Cardiac septum (tissue), 1 donor: ENCODE data around the gene NOD2. TPM values are rescaled to one million over a fixed set of nuclear protein-coding genes. Genes with fewer than 3 reads are reported as not detected.

Experiments
- DNase-seq: peaks from one replicate; pipeline ENCODE4 v3.0.0-alpha.2; 2020; ENCODE audit warnings: low spot score
- intact Hi-C: fragments of 100-400 bp; cut with DNase I; formaldehyde crosslinking; loops from one replicate; pipeline ENCODE4 v1.14.0; 2022
- total RNA-seq: library from RNA; stranded (reverse); fragmentation: NEBNext Ultra II Directional; extraction: Animal tissue kit (Norgen Biotek cat#: 25700); gene quantifications from one replicate; pipeline ENCODE4 v1.2.1, GENCODE V29; 2021
- donor health status: DM: no; HTN: no; CAD: no.

Gene NOD2
- total RNA-seq, 1 donor from 2014 or later = 0.40 TPM

GRCh38 chr16:50733468-50733867 is 40.1 kb downstream of the NOD2 start:
- intact Hi-C loops = no loop called here

GRCh38 chr16:50735629-50736122 is 42.3 kb downstream of the NOD2 start:
- intact Hi-C loops = no loop called here
- no peak for DNase-seq

More at GRCh38 chr16:50733468-50733867, 40.1 kb downstream of the NOD2 start:
- DNase-seq = no peak

GRCh38 chr16:50736448-50736847 is 43.0 kb downstream of the NOD2 start:
- DNase-seq = no peak

DNA sequence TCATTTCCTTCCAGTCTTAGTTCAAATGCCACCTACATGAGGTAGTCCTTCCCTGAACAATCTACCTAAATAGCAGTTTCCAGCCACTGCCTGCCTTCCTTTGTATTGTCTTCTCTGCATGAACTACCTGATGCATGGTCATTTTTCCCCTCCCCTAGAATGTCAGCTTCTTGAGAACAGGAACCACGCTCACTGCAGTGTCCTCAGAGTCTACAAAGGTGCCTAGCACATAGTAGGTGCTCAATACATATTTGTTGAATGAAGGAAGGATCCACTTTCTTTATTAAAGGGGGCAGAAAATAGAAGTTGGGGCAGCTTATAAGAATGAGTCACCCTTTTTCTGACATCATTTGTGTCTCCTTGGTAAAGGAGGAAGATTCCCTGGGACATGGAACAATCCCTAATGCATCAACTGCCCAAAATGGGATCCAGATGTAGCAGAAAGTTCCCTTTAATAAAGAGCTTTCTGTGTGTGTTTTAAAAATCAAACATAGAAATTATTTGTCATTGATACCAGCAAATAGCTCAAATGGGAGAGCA is 44.1 kb downstream of the NOD2 start:
- intact Hi-C loops = no loop called here
- DNase-seq = no peak

More at GRCh38 chr16:50736448-50736847, 43.0 kb downstream of the NOD2 start:
- intact Hi-C loops = no loop called here

DNA sequence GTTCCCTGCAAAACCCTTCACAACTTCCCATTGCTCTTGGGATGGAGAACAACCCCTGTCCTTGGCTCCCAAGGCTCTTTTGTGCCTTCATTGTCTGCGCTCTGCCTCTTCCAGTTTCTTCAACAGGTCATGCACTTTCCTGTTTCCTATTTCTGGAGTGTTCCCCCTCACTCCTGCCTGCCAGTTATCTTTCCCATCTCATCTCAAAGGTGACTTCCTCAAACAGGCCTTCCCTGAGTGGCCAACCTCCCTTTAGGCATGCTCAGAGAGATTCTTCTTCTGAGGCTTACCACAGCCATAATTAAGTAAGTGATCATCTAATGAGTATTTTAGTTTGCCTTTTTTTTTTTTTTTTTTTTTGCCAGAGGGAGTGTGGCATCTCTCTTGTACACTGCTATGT is 45.6 kb downstream of the NOD2 start:
- intact Hi-C loops = no loop called here
- no peak for DNase-seq

GRCh38 chr16:50740736-50741135 is 47.3 kb downstream of the NOD2 start:
- intact Hi-C loops = loop anchor here (5.0 to 10.0 kb wide), 3 partner anchors 67 to 376 kb away; partner anchors contain the start of gene BRD7
- DNase-seq = no peak

DNA sequence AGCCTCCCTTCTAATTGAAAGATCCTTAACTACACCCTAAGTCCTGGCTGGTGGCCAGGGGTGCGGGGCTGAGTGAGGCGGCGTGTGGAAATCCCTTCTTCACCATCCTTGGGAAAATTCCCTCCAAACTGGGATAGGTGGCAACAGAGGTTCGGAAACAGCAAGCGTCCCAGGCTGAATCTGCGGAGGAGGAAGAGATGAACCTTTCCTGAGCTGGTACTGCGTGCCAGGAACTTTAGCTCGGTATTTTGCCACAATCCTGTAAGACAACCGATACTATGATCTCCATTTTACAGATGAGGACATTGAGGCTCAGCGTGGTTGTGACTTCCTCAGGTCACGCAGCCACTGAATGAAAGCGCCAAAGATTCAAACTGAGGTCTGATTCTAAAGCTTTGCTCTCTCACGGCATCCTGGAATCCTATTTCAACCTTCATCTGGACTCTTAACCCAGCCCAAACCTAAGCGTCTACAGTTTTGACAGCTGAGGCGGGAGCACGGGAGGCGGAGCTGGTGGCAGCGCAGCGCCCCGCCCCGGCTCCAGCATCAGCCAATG is 47.9 kb downstream of the NOD2 start:
- intact Hi-C loops = loop anchor here (5.0 to 10.0 kb wide), 3 partner anchors 66 to 377 kb away; partner anchors contain the start of gene BRD7
- DNase-seq = no peak

- intact Hi-C loops = loop anchor here (5.0 to 10.0 kb wide), 3 partner anchors 65 to 377 kb away; partner anchors contain the start of gene BRD7
- peak; percentile 100 for DNase-seq
These were observed 48.6 kb downstream of the NOD2 start, which contains the start of gene CYLD for GRCh38 chr16:50741781-50742575. CYLD (plus strand) TSS chr16:50742086; CDS start chr16:50749699, 7,613 bp downstream.

DNA sequence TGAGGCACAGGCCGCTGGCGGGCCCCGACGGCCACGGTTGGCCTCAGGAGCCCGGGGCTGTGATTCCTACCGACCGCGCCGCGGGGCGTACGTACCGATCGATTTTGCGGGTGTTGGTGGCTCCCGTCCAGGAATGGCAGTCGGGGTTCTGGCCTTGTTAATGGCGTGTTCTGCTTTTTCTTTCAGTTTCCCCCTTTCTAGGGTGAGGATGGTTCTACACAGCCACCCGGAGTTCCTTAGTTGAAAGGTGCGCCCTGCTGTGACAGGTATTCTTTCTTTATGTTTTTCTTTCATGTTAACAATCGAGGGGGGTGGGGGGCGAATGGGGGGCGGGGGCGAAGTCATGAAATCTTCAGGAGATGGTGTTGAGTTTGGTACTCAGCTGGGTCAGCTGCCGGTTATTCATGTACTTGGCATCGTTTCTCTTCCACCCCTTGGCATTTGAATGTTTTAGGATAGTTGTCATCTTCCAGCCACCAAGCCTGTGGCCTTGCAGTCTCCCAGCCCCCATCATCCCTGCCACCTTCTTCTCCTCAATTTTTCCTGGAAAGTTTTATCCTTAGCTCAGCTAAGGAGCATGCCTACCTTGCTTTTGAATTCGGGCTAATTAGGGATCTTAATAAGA is 49.3 kb downstream of the NOD2 start:
- intact Hi-C loops = loop anchor here (5.0 to 10.0 kb wide), 3 partner anchors 65 to 378 kb away; partner anchors contain the start of gene BRD7

GRCh38 chr16:50743581-50744225 is 50.3 kb downstream of the NOD2 start:
- DNase-seq = no peak
- intact Hi-C loops = loop anchor here (5.0 to 10.0 kb wide), 3 partner anchors 64 to 379 kb away; partner anchors contain the start of gene BRD7

More for the DNA sequence above, 49.3 kb downstream of the NOD2 start:
- DNase-seq = no peak

DNA sequence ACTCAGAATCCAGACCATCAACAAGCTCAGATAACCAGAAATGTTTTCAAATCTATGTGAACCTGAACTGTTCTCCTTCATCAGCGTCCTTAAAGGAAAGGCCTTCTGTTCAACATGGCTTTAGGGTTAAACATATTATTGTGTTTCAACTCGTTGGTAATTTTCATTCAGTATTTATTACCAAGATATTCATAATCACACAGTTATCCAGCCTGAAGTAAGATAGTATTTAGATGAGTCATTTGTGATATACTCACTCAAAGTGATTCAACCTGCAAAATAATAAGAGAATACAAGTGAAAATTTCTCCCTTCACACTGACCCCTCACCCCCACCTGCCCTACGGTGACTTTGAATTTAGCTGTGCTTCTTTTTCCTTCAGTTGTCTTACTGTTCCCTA is 51.5 kb downstream of the NOD2 start:
- intact Hi-C loops = loop anchor here (5.0 to 10.0 kb wide), 3 partner anchors 62 to 380 kb away; partner anchors contain the start of gene BRD7

DNA sequence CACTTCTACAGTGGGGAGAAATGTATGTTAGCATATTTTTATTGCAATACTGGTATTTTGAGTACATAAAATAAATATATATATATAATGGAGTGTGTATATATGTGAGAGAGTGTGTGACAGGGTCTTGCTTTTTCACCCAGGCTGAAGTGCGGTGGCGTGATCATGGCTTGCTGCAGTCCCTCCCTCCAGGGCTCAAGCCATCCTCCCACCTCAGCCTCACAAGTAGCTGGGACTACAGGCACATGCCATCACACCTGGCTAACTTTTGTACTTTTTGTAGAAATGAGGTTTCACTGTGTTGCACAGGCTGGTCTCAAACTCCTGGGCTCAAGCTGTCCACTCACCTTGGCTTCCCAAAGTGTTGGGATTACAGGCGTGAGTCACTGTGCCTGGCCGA is 52.5 kb downstream of the NOD2 start:
- intact Hi-C loops = loop anchor here (10.0 kb wide), 2 partner anchors 151 to 381 kb away; partner anchors contain the start of gene BRD7
- DNase-seq = no peak

More for the DNA sequence above, 51.5 kb downstream of the NOD2 start:
- DNase-seq = no peak

GRCh38 chr16:50747207-50747956 is 54.0 kb downstream of the NOD2 start:
- intact Hi-C loops = loop anchor here (10.0 kb wide), 2 partner anchors 153 to 383 kb away; partner anchors contain the start of gene BRD7

GRCh38 chr16:50751528-50751927 is 58.1 kb downstream of the NOD2 start:
- intact Hi-C loops = no loop called here
- no peak for DNase-seq

More at GRCh38 chr16:50747207-50747956, 54.0 kb downstream of the NOD2 start:
- DNase-seq = no peak

DNA sequence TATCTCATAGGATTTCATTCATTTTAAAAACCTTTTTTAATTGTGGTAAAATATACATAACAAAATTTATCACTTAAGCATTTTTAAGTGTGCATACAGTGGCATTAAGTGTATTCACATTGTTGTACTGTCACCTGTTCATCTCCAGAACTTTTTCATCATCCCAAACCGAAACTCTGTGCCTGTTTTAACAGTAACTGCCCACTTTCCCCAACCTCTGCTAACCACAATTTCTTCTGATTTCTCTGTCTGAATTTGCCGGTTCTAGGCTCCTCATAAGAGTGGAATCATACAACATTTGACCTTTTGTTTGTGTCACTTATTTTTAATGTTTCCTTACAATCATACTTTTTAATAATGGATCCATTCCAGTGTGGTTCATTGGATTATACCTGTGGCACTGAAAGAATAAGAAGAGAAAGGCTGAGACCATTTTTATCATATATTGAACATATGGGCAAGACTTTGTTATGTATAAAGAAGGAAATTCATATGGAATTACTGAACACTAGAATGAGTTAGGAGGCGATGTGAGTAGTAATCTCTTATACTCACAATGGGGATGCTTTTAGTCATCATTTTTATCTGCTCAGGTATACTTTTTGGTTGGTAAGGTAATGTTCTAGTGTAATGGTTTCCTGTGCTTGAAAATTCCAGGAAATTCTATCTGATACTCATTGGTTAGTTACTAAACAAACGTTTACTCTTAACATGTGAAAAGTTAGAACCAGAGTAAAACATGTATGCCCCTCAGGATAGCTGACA is 59.2 kb downstream of the NOD2 start:
- intact Hi-C loops = no loop called here
- no peak for DNase-seq

DNA sequence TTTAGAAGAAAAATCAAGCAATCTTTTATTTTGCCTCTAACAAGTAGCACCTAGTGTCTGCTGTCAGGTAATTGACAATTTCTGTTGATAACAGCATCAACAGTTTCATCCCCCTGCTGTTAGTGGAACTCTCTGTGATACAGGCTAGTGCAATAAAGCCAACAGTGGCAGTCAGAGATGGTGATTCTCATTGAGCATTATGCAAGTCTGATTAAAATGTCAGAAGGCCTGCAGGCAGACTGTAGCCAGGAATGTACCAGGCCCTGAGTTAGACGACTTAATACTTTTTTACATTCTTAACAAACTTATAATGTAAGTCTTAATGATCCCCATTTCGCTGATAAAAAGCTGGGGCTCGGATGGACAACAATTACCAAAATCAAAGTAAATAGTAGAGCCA is 63.1 kb downstream of the NOD2 start:
- no peak for DNase-seq
- intact Hi-C loops = no loop called here

DNA sequence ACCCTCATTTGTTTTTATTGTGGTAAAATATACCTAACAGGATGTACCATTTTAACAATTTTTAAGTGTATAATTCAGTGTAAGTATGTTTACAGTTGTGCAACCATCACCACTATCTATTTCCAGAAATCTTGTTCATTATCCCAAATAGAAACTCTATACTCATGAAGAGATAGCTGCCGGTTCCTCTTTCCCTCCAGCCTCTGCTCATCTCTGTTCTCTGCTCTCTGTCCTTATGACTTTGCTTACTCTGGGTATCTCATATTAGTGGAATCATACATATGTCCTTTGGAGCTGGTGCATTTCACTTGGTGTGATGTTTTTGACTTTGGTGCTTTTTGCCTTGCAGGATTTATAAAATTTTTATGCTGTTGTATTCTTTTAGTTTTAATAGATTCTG is 67.9 kb downstream of the NOD2 start:
- intact Hi-C loops = no loop called here
- DNase-seq = no peak
